RWPE2 (cell line): ENCODE data around the gene ZP2.

Experiments
- ATAC-seq: fragments of 200-7000 bp; cut with Tn5 transposase; 3 replicates; pipeline ENCODE4 v1.9.1; 2021; ENCODE audit warnings: low read depth
- DNase-seq: peaks from one replicate; pipeline ENCODE4 v3.0.0-alpha.2; 2020; ENCODE audit warnings: low spot score
- H3K27ac ChIP-seq: fragments of 450-650 bp; 2 replicates; pipeline ENCODE4 v1.5.1; 2017; ENCODE audit warnings: mild to moderate bottlenecking; ENCODE audit not compliant: poor library complexity, severe bottlenecking
- H3K27me3 ChIP-seq: fragments of 250-450 bp; sonication (Bioruptor Pico); 2 replicates; pipeline ENCODE4 v1.5.1; 2021; ENCODE audit warnings: mild to moderate bottlenecking, moderate library complexity; ENCODE audit not compliant: insufficient read depth, poor library complexity, severe bottlenecking
- H3K36me3 ChIP-seq: fragments of 250-450 bp; sonication (Bioruptor Pico); 2 replicates; pipeline ENCODE4 v1.5.1; 2020; ENCODE audit warnings: low read depth, mild to moderate bottlenecking, moderate library complexity
- H3K4me1 ChIP-seq: fragments of 250-450 bp; sonication (Bioruptor Pico); 2 replicates; pipeline ENCODE4 v1.5.1; 2021; ENCODE audit warnings: mild to moderate bottlenecking, moderate library complexity; ENCODE audit not compliant: insufficient read depth, poor library complexity, severe bottlenecking
- H3K4me3 ChIP-seq: fragments of 250-450 bp; sonication (Bioruptor Pico); 2 replicates; pipeline ENCODE4 v1.5.1; 2021; ENCODE audit warnings: mild to moderate bottlenecking, moderate library complexity; ENCODE audit not compliant: severe bottlenecking
- H3K9me3 ChIP-seq: fragments of 250-450 bp; sonication (Bioruptor Pico); 2 replicates; pipeline ENCODE4 v1.5.1; 2021; ENCODE audit warnings: mild to moderate bottlenecking, moderate library complexity; ENCODE audit not compliant: severe bottlenecking
- TF ChIP-seq, protein P1 (sequence below): fragments of 450-650 bp; IDR thresholded peaks from one replicate; pipeline ENCODE4 v1.5.1; 2017; ENCODE audit warnings: mild to moderate bottlenecking, moderate library complexity; ENCODE audit not compliant: poor library complexity, severe bottlenecking

Gene ZP2

DNA sequence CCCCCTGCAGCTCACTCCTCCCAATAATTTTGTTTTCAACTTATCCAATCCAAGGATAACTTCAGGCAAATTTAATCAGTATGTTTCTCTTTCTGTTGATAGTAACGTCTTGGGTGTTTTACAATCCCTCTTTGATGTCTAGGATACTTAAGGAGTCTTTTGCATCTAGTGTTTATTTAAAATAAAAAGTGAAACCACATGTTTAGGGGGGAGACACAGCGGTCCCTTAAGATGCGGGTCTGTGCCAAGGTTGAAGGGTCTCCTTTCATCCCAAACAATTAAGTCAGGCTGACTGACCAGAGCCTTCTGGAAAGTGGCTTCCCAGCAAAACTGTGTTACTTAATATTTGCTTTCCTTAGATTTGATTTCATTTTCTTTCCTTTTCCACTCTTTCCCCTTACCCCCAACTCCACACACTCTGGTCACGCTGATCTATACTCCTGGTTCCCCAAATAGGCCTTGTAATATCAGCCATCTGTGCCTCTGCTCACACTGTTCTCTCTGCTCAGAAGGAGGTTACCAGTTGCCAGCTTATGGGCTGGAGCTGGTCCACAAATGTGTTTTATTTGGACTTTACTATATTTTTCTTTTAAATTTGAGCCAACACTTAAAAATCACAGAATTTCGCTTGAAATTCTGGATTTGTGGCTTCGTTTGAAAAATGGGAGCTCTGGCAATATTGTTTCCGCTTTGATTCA lies 33.3 kb upstream of the ZP2 start:
- Histone ChIP-seq H3K9me3 (no peaks in the 10 kb centered on the region), H3K27me3 (no peaks in the 10 kb centered on the region), H3K27ac (no peak overlapping the region), H3K4me3 (no peak overlapping the region), H3K4me1 (no peaks in the 10 kb centered on the region), H3K36me3 (no peaks in the 10 kb centered on the region)
- TF ChIP-seq, protein P1, sequence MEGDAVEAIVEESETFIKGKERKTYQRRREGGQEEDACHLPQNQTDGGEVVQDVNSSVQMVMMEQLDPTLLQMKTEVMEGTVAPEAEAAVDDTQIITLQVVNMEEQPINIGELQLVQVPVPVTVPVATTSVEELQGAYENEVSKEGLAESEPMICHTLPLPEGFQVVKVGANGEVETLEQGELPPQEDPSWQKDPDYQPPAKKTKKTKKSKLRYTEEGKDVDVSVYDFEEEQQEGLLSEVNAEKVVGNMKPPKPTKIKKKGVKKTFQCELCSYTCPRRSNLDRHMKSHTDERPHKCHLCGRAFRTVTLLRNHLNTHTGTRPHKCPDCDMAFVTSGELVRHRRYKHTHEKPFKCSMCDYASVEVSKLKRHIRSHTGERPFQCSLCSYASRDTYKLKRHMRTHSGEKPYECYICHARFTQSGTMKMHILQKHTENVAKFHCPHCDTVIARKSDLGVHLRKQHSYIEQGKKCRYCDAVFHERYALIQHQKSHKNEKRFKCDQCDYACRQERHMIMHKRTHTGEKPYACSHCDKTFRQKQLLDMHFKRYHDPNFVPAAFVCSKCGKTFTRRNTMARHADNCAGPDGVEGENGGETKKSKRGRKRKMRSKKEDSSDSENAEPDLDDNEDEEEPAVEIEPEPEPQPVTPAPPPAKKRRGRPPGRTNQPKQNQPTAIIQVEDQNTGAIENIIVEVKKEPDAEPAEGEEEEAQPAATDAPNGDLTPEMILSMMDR, result no peak
- no peak for ATAC-seq
- no peak for DNase-seq

GRCh38 chr16:21242756-21243155 lies 31.4 kb upstream of the ZP2 start:
- no peak overlapping the region for H3K27ac ChIP-seq
- TF ChIP-seq, protein P1, result no peak
- no peak for ATAC-seq

GRCh38 chr16:21239646-21240045 lies 28.3 kb upstream of the ZP2 start:
- Histone ChIP-seq H3K4me3 (no peak overlapping the region), H3K27me3 (no peaks in the 10 kb centered on the region), H3K9me3 (no peaks in the 10 kb centered on the region), H3K36me3 (no peaks in the 10 kb centered on the region), H3K4me1 (no peaks in the 10 kb centered on the region), H3K27ac (no peak overlapping the region)
- ATAC-seq (no peak), DNase-seq (no peak)
- TF ChIP-seq, protein P1, result no peak

More at GRCh38 chr16:21242756-21243155, 31.4 kb upstream of the ZP2 start:
- Histone ChIP-seq H3K27me3 (no peaks in the 10 kb centered on the region), H3K9me3 (no peaks in the 10 kb centered on the region), H3K4me1 (no peaks in the 10 kb centered on the region), H3K4me3 (no peak overlapping the region), H3K36me3 (no peaks in the 10 kb centered on the region)
- no peak for DNase-seq

DNA sequence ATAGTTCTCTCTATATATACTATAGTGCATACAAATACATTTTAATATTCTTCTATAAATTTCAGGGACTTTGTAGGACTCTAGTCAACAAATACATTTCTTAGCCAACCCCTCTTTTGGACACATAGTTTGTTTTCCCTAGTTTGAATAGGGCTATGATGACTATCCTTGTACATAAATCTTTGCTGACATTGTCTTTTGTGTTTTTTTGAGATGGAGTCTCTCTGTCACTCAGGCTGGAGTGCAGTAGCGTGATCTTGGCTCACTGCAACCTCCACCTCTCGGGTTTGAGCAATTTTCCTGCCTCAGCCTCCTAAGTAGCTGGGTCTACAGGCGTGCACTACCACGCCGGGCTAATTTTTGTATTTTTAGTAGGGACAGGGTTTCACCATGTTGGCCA lies 25.5 kb upstream of the ZP2 start:
- H3K9me3 ChIP-seq, result no peaks in the 10 kb centered on the region
- TF ChIP-seq, protein P1, result no peak
- peaks cover 7% of the 10 kb centered on the region for H3K27me3 ChIP-seq
- no peak overlapping the region for H3K27ac ChIP-seq
- no peaks in the 10 kb centered on the region for H3K36me3 ChIP-seq
- no peaks in the 10 kb centered on the region for H3K4me1 ChIP-seq
- DNase-seq (no peak), ATAC-seq (no peak)
- H3K4me3 ChIP-seq, result no peak overlapping the region

GRCh38 chr16:21235199-21235585 lies 23.8 kb upstream of the ZP2 start:
- H3K4me3 ChIP-seq, result no peak overlapping the region
- H3K27me3 ChIP-seq, result peaks cover 15% of the 10 kb centered on the region
- TF ChIP-seq, protein P1, result no peak
- no peaks in the 10 kb centered on the region for H3K36me3 ChIP-seq
- H3K4me1 ChIP-seq, result no peaks in the 10 kb centered on the region
- no peak for DNase-seq
- no peak overlapping the region for H3K27ac ChIP-seq
- no peaks in the 10 kb centered on the region for H3K9me3 ChIP-seq
- ATAC-seq, result no peak
